K562 (cell line): ENCODE results near the gene TNFSF13. TPM values are rescaled to one million over a fixed set of nuclear protein-coding genes. Genes with fewer than 3 reads are reported as not detected.

Source experiments
- ATAC-seq: fragments of 200-7000 bp; cut with Tn5 transposase; 3 replicates; pipeline ENCODE4 v1.9.1; 2020; ENCODE audit warnings: moderate library complexity
- BruUV-seq: library from RNA; stranded (reverse); fragments of 400-500 nt; replicated peaks from 2 replicates; lab custom pipeline; 2021; lab: Mats Ljungman, UMichigan
- CTCF ChIA-PET: fragments of 300-600 bp; formaldehyde crosslinking; extraction: SDS; loops from one replicate; lab custom pipeline; 2021; ENCODE audit warnings: low intra/inter-chr PET ratio; lab: Yijun Ruan, JAX
- POLR2A ChIA-PET: fragments of 300-600, 350-650 bp; sonication (Branson Sonifier 250); formaldehyde crosslinking; extraction: SDS; loops from one replicate; lab custom pipeline; 2021; ENCODE audit warnings: antibody characterized with exemption, inconsistent platforms; lab: Yijun Ruan, JAX
- DNase-seq, 4 experiments: peaks; one replicate each; pipeline versions ENCODE4 v3.0.0 to v3.0.0-alpha.2; 2011 to 2018; ENCODE audit warnings: low spot score in 3 of 4, mixed read lengths in 3 of 4; ENCODE audit errors: extremely low read depth in 1 of 4
- FAIRE-seq: peaks from 2 replicates; lab custom pipeline; 2011; peaks lifted over from hg19 to GRCh38; lab: Jason Lieb, UNC
- H2AFZ ChIP-seq: 2 replicates; pipeline ENCODE4 v1.6.0; 2011; ENCODE audit warnings: low read depth, low read length, control low read depth, inconsistent platforms
- H3K27ac ChIP-seq: fragments of 200-600 bp; 3 replicates; pipeline ENCODE4 v1.8.0; 2011; ENCODE audit warnings: low read depth, mild to moderate bottlenecking, control low read depth, inconsistent platforms, low read length, moderate library complexity, mixed read lengths; ENCODE audit errors: extremely low read depth
- H3K27me3 ChIP-seq, 2 experiments: fragments of 300-600 bp in 1 of 2; 2 replicates in 1 of 2; 3 replicates in 1 of 2; pipeline versions ENCODE4 v1.6.0 to v1.8.0; 2011; ENCODE audit warnings: inconsistent platforms in 2 of 2, low read length in 2 of 2, mild to moderate bottlenecking in 1 of 2, mixed read lengths in 1 of 2, moderate library complexity in 1 of 2; ENCODE audit not compliant: control insufficient read depth in 2 of 2, insufficient read depth in 2 of 2
- H3K36me3 ChIP-seq: fragments of 300-600 bp; 3 replicates; pipeline ENCODE4 v1.8.0; 2011; ENCODE audit warnings: mild to moderate bottlenecking, low read length, inconsistent platforms; ENCODE audit not compliant: control insufficient read depth, insufficient read depth
- H3K4me1 ChIP-seq, 2 experiments: fragments of 200-600 bp in 1 of 2; replicated peaks in 1 of 2; 2 replicates in 1 of 2; 3 replicates in 1 of 2; pipeline versions ENCODE4 v1.5.1 to v1.8.0; 2011; ENCODE audit warnings: inconsistent platforms in 2 of 2, low read length in 2 of 2, mild to moderate bottlenecking in 1 of 2, mixed read lengths in 1 of 2, moderate library complexity in 1 of 2; ENCODE audit not compliant: control insufficient read depth in 2 of 2, insufficient read depth in 2 of 2
- H3K4me2 ChIP-seq: 2 replicates; pipeline ENCODE4 v1.6.1; 2011; ENCODE audit warnings: low read length, control low read depth, inconsistent platforms, mixed read lengths; ENCODE audit not compliant: insufficient read depth
- H3K4me3 ChIP-seq: fragments of 200-600 bp; sonication (generic), shearing (Covaris generic); 2 replicates; pipeline ENCODE4 v1.5.1; 2016; ENCODE audit warnings: control low read depth, inconsistent platforms
- H3K79me2 ChIP-seq: fragments of 200-600 bp; 3 replicates; pipeline ENCODE4 v1.8.0; 2011; ENCODE audit warnings: low read length, inconsistent platforms; ENCODE audit not compliant: control insufficient read depth, insufficient read depth
- H3K9ac ChIP-seq, 2 experiments: 2 replicates each; pipeline versions ENCODE4 v1.6.0 to v1.6.1; 2011; ENCODE audit warnings: low read depth in 2 of 2, low read length in 2 of 2, control low read depth in 1 of 2, inconsistent platforms in 1 of 2, mild to moderate bottlenecking in 1 of 2, mixed read lengths in 1 of 2; ENCODE audit not compliant: insufficient read depth in 1 of 2
- H3K9me1 ChIP-seq: one replicate; pipeline ENCODE4 v1.6.0; 2011; ENCODE audit warnings: inconsistent platforms, mild to moderate bottlenecking, low read length, moderate library complexity; ENCODE audit not compliant: control insufficient read depth, insufficient read depth
- H3K9me3 ChIP-seq: replicated peaks from 2 replicates; pipeline ENCODE4 v1.5.1; 2011; ENCODE audit warnings: low read depth, low read length, inconsistent platforms; ENCODE audit not compliant: control insufficient read depth, insufficient read depth
- H4K20me1 ChIP-seq: replicated peaks from 2 replicates; pipeline ENCODE4 v1.6.1; 2011; ENCODE audit warnings: low read length, inconsistent platforms, mixed read lengths; ENCODE audit not compliant: control insufficient read depth, insufficient read depth
- CBX8 ChIP-seq: fragments of 200-600 bp; sonication (generic); IDR thresholded peaks from 2 replicates; pipeline ENCODE4 v1.6.1; 2012; ENCODE audit warnings: borderline replicate concordance, mixed run types, low read depth, mild to moderate bottlenecking, moderate library complexity, mixed read lengths, low read length, control low read depth, inconsistent platforms; ENCODE audit not compliant: poor library complexity, severe bottlenecking; ENCODE audit errors: extremely low read depth
- DPF2 ChIP-seq: fragments of 450-650 bp; IDR thresholded peaks from 2 replicates; pipeline ENCODE4 v1.6.1; 2016
- ELF2 ChIP-seq: fragments of 250-450 bp; sonication (Bioruptor Pico); IDR thresholded peaks from 2 replicates; pipeline ENCODE4 v1.5.0; 2021; ENCODE audit warnings: mild to moderate bottlenecking
- FUS ChIP-seq: fragments of 200-400 bp; formaldehyde crosslinking; optimal IDR thresholded peaks from 2 replicates; pipeline ENCODE3; 2017; ENCODE audit warnings: low read depth, low read length
- HDGF ChIP-seq: fragments of 450-650 bp; IDR thresholded peaks from 2 replicates; pipeline ENCODE4 v1.6.1; 2016
- HNRNPLL ChIP-seq: fragments of 200-400 bp; formaldehyde crosslinking; IDR thresholded peaks from 2 replicates; pipeline ENCODE4 v1.6.1; 2017; ENCODE audit warnings: low read length, low read depth, mild to moderate bottlenecking; ENCODE audit not compliant: poor library complexity, severe bottlenecking
- ILK ChIP-seq: fragments of 450-650 bp; IDR thresholded peaks from 2 replicates; pipeline ENCODE4 v1.6.1; 2016; ENCODE audit warnings: missing genetic modification characterization, low read depth, mild to moderate bottlenecking, missing compliant biosample characterization, moderate library complexity, borderline replicate concordance
- KAT2B ChIP-seq: IDR thresholded peaks from one replicate; pipeline ENCODE4 v1.6.1; 2012; ENCODE audit warnings: low read depth, mild to moderate bottlenecking, control low read depth, inconsistent platforms, low read length, moderate library complexity
- NR2C2 ChIP-seq, 2 experiments: fragments of 200-800 bp in 1 of 2; sonication (Bioruptor generic) in 1 of 2; sonication (generic) in 1 of 2; formaldehyde crosslinking in 1 of 2; IDR thresholded peaks; 2 replicates each; pipeline versions ENCODE4 v1.6.1 to v1.8.0; 2016 to 2022; ENCODE audit warnings: mild to moderate bottlenecking in 1 of 2, missing compliant biosample characterization in 1 of 2, missing genetic modification characterization in 1 of 2, missing genetic modification reagents in 1 of 2
- RFX1 ChIP-seq: fragments of 450-650 bp; IDR thresholded peaks from 2 replicates; pipeline ENCODE4 v1.6.1; 2016; ENCODE audit warnings: mild to moderate bottlenecking, moderate library complexity
- SMARCA4 ChIP-seq: fragments of 450-650 bp; IDR thresholded peaks from 2 replicates; pipeline ENCODE4 v1.6.1; 2016
- SMARCC2 ChIP-seq: fragments of 450-650 bp; IDR thresholded peaks from 2 replicates; pipeline ENCODE4 v1.6.1; 2017; ENCODE audit warnings: antibody characterized with exemption, moderate library complexity, mild to moderate bottlenecking, low read depth
- SP1 ChIP-seq: sonication (generic); formaldehyde crosslinking; IDR thresholded peaks from 2 replicates; pipeline ENCODE4 v1.8.1; 2022; ENCODE audit warnings: mild to moderate bottlenecking, missing genetic modification reagents
- SUPT5H ChIP-seq: fragments of 450-650 bp; IDR thresholded peaks from 2 replicates; pipeline ENCODE4 v1.6.1; 2016
- ZNF445 ChIP-seq: fragments of 250-450 bp; sonication (Bioruptor Pico); IDR thresholded peaks from 2 replicates; pipeline ENCODE4 v1.4.0; 2020; ENCODE audit warnings: low read depth, mild to moderate bottlenecking, moderate library complexity
- WGBS: fragments of 100-300 bp; shearing (Covaris generic); methylation state at CpG from one replicate; pipeline ENCODE4 v1.1.6; 2016; ENCODE audit warnings: low coverage, mixed read lengths; ENCODE audit not compliant: insufficient coverage; ENCODE audit errors: missing lambda C conversion rate; 5-methylcytosine and 5-hydroxymethylcytosine counted together
- in situ Hi-C: fragments of 300-500 bp; cut with MboI; formaldehyde crosslinking; loops from 4 replicates; pipeline ENCODE4 v1.15.0; 2018; ENCODE audit warnings: inconsistent platforms, mixed read lengths
- intact Hi-C: fragments of 100-400 bp; cut with micrococcal nuclease; formaldehyde crosslinking; loops from 2 replicates; pipeline ENCODE4 v1.14.2; 2022
- polyA plus RNA-seq, 8 experiments: library from polyadenylated mRNA; depleted of rRNA in 4 of 8; stranded (reverse) in 5 of 8; unstranded in 3 of 8; fragments of >200 nt; fragmentation: Nextera tagmentation in 2 of 8; fragmentation: Illumina TruSeq in 1 of 8; extraction: Ambion mirVana in 2 of 8; extraction: Trizol in 1 of 8; gene quantifications; 2 replicates each; pipeline versions ENCODE4 v1.2.1 to v1.2.3, GENCODE V29; 2011 to 2014; ENCODE audit warnings: inconsistent platforms in 1 of 8, missing spikeins in 1 of 8
- total RNA-seq, 7 experiments: library from RNA; depleted of rRNA in 6 of 7; stranded (reverse); fragments of >200 nt in 6 of 7; fragmentation: Illumina TruSeq in 2 of 7; extraction: Trizol in 2 of 7; gene quantifications; 2 replicates each; pipeline versions ENCODE4 v1.2.1 to v1.2.3, GENCODE V29; 2011 to 2021; ENCODE audit warnings: low replicate concordance in 1 of 7
- TF ChIP-seq, protein P1 (sequence below): fragments of 200-800 bp; sonication (Bioruptor generic); IDR thresholded peaks from 2 replicates; pipeline ENCODE4 v1.6.1; 2017; ENCODE audit warnings: missing genetic modification characterization, missing compliant biosample characterization
- TF ChIP-seq, protein P2 (sequence below): fragments of 250-450 bp; sonication (Bioruptor Pico); IDR thresholded peaks from 2 replicates; pipeline ENCODE4 v1.5.0; 2021; ENCODE audit warnings: mild to moderate bottlenecking, moderate library complexity

Gene TNFSF13
- total and polyA plus RNA-seq, 9 of the 15 experiments (the other 6 are each of a cell fraction or from before 2014, with no cell fraction given), result 0.04 to 0.51 (median 0.19) TPM; not detected in 1

DNA sequence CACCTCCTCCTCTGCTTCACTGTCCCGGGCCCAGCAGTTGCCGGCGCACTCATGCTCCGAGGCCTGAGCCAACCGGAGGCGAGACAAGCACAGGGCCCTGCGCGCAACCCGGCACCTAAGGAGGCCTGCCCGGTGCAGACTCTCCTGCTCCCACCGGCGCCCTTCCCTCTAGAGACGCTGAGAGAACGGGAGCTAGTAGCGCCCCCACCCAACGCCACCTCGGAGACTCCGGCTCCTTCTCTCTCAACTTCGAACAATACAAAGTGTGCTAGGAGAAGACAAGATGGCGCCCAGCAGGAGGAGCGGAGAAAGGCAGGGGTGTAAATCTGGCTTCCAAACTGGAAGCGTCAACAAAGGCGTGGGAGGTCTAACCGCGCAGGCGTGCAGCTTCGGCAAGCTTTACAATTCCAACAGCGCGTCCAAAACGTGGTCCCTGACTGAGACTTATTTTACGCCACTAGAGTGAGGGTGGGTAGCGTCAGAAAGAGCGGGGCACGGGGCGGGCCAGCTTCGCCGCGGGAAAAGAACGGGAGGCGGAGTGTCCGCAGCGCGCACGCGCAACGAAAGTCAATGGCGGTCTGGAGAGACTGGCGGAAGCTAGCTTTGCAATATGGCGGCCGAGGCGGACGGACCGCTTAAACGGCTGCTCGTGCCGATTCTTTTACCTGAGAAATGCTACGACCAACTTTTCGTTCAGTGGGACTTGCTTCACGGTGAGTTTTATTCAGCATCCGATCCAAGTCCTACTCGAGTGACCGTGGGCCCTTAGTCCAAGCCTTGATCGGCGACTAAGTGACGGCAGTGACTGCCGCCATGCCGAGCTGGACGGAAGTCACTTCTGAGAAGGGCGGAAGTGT lies 24.9 kb downstream of the TNFSF13 start, which contains the start of gene MPDU1:
TSS of gene MPDU1 (plus strand) at position 600 of the 857 bp plus-strand sequence. CDS start at position 611, 11 bp downstream.
- FAIRE-seq, result peak; percentile 93
- Histone ChIP-seq H3K4me2 (peak within 1 kb of the TSS; percentile 94), H3K9me3 (no peaks in the 10 kb centered on the region), H3K4me1 (peaks cover 65 to 80% of the 10 kb centered on the region in 2 experiments), H3K36me3 (peaks cover 29% of the 10 kb centered on the region), H3K79me2 (peaks cover 78% of the 10 kb centered on the region), H4K20me1 (0 out of 2 replicates have a peak, but pooled peaks cover 3% of the 10 kb centered on the region), H3K9me1 (no peaks in the 10 kb centered on the region), H2AFZ (peak within 1 kb of the TSS; percentile 98), H3K27ac (peak within 1 kb of the TSS; percentile 99), H3K4me3 (peak within 1 kb of the TSS; percentile 47), H3K27me3 (no peaks in the 10 kb centered on the region), H3K9ac (peak within 1 kb of the TSS; percentile 96 to 98)
- intact Hi-C loops (loop anchor here (5.0 kb wide), 1 partner anchor 34 kb away; no protein-coding TSS in a partner anchor), in situ Hi-C loops (no loop called here)
- TSS peak; percentile 75 for BruUV-seq
- 5% methylated on average over 39 of the region's 69 CpGs for WGBS
- ATAC-seq, result peak; percentile 55
- ChIA-PET CTCF (no interaction called here), POLR2A (interaction anchor here (0.6 to 3.4 kb wide), 16 partner anchors 10 to 590 kb away, joined by 3 to 46 read pairs (median 4); partner anchors contain the start of genes ATP1B2, TP53 and WRAP53)
- peak; percentile 70 to 96 (median 78) for DNase-seq
- TF ChIP-seq SP1 (CRISPR knock-in tag) (peak; percentile 84), ZNF445 (no peak), CBX8 (no peak), SUPT5H (peak; percentile 79), NR2C2 (CRISPR knock-in tag; IDR thresholded peaks at IDR 0.05) (peak; percentile 75), NR2C2 (tag; IDR thresholded peaks at IDR 0.05) (peak; percentile 66), RFX1 (no peak), KAT2B (no peak), HDGF (0 out of 2 replicates have a peak, but pooled peaks have one; percentile 33), HNRNPLL (peak; percentile 82), SMARCC2 (no peak), SMARCA4 (no peak), ILK (tag) (no peak), DPF2 (no peak), ELF2 (CRISPR knock-in tag) (peak; percentile 94), FUS (no peak)
- TF ChIP-seq, protein P1, sequence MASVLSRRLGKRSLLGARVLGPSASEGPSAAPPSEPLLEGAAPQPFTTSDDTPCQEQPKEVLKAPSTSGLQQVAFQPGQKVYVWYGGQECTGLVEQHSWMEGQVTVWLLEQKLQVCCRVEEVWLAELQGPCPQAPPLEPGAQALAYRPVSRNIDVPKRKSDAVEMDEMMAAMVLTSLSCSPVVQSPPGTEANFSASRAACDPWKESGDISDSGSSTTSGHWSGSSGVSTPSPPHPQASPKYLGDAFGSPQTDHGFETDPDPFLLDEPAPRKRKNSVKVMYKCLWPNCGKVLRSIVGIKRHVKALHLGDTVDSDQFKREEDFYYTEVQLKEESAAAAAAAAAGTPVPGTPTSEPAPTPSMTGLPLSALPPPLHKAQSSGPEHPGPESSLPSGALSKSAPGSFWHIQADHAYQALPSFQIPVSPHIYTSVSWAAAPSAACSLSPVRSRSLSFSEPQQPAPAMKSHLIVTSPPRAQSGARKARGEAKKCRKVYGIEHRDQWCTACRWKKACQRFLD (CRISPR knock-in tag), result peak; percentile 95
- TF ChIP-seq, protein P2, sequence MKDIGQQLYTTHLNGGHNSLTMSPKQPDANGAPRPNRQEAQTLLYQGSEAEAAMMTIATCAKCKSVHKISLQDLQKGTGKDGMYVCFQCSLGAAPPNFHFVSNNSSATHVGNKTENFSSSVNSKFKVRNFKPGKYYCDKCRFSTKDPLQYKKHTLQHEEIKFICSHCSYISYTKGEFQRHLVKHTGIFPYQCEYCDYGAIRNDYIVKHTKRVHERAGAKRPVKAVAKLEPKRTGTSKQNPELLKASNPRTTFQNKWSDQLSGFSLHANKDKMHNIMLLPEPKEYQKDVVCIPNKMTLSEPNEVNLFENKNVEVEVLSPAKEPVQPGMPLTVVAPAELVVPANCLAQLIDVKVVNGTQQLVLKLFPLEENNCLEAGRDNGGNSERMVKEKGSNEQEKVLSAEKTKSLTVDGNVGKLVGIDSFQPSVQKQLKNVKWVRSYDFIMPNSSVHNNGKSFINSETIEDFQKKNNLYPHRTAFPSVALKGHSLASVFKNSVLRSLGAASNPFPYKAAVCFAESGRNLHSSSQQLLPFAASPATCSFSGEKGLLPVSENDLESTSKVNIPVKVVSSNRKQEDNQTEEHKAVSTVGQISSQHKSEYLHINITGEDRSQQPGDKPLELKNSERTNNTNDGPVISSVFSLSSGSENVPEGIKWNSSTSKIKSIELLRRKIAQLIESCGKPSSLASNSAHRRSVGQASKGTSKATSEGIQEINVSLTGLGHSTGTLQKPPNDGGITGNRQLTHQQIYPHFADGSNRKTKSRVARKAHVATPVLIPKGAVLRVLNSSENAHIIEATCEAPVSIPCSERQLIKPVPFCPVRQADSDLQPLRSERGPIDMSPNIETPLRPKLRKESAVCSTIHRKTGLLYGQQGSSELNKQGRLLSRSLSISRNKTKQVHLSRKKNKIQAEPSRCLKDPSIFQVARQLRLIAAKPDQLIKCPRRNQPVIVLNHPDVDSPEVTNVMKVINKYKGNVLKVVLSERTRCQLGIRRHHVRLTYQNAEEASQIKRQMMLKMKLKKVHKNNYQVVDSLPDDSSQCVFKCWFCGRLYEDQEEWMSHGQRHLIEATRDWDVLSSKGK (CRISPR knock-in tag), result no peak
